ENCODE measurements around the gene AMPH.

AMPH gene

DNA sequence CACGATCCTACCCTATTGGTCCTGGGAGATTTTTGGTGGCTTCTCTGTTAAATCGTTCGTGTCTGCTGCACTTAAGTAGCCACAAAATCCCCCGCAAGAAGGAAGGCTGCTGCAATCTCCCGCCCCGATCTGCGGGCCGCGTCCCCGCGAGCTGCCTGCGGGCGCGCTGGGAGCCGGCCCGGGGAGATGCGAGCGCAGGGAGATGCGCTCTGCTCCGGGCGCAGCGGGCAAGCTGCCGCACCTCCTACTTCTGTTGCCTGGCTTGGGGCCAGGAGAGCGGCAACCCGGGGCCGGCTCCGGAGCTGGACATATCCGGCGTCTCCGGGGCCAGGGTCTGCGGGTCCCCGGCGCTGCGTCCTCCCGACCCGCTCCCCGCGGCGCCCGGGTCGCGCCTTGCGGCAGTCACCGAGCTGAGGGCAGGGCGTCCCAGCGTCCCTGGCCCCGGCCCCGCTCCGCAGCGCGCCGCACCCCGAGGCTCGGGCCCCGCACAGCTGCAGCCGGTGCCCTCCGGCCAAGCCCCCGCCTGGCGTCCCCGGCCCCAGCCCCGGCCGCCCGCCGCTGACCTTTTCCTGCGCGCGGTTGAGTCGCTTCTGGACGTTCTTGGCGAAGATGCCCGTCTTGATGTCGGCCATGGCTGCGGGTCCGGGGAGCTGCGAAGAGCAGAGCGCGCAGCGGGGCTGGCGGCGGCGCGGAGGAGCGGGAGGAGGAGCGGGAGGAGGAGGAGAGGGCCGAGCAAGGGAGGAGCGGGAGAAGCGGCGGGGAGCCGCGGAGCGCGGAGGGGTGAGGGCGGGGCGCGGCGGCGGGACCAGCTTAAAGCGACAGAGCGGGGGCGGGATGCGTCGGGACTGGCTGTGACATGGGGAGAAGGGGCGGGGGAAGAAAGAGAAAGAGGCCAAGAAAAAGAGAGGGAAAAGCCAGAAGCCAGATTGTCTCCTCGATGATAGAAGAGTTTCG lies at the start of gene AMPH:
Gene AMPH, minus strand, starts transcription at position 654 of the 954 bp plus-strand sequence. Its CDS starts 22 bp downstream, at position 632.
- DNase-seq = peak; percentile 47

DNA sequence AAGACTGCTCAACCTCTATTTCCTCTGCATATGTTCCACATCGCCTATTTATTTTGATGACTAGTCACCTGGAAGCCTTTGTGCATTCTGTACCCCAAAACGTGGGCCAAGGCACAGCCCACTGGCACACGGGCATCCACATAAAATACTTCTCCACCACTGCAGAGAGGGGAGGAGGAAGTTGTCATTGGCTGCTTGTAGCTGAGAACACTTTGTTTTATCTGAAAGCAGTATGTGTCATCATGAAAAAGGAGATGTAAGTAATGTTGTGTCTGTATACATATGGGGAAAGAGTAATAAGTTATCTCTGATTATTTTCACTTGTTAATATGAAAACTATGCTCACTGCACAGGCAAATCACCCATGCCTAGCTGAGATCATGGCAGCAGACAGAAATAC lies 48.2 kb upstream of the AMPH start:
- no peak for DNase-seq

GRCh38 chr7:38678698-38679054 lies 47.5 kb upstream of the AMPH start:
- DNase-seq = no peak

DNA sequence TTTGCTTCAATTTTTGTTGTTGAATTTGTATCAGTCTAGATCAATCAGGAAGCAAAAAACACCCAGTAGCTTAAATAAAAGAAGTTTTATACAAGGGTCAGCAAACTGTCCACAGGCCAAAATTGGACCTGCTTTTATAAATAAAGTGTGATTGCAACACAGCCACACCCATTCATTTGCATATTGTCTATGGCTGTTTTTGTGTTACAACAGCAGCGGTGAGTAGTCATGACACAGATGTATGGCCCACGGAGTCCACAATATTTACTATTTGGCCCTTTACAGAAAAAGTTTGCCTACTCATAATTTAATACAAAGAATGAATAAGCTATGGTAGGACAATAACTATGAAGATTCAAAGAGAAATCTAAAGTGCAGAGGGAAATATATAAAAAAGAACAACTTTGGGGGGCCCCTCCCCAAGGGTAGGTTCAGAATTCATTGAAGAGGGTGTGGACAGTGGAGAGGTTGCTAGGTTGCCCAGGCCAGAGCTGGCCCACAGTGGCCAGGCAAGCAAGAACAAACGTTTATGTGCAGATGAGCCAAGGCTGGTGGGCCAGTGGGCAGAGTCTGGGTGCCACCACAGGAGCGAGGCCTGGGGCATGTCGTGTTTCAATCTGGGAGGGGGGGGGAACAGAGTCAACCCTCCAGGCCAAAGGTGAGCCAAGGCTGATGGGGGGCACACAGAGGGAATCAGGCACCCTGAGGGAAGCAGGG lies 47.0 kb upstream of the AMPH start:
- no peak for DNase-seq

- DNase-seq = peak; percentile 60
These were observed 44.4 kb upstream of the AMPH start for GRCh38 chr7:38675494-38676106.

- DNase-seq = no peak
These were observed 43.3 kb upstream of the AMPH start for GRCh38 chr7:38674513-38674912.

GRCh38 chr7:38673795-38674194 lies 42.6 kb upstream of the AMPH start:
- peak; percentile 26 for DNase-seq

GRCh38 chr7:38671911-38672905 lies 41.0 kb upstream of the AMPH start:
- DNase-seq = no peak

- no peak for DNase-seq
These were observed 38.9 kb upstream of the AMPH start for GRCh38 chr7:38669965-38670520.

- DNase-seq = no peak
These were observed 33.8 kb upstream of the AMPH start for GRCh38 chr7:38664972-38665371.

DNA sequence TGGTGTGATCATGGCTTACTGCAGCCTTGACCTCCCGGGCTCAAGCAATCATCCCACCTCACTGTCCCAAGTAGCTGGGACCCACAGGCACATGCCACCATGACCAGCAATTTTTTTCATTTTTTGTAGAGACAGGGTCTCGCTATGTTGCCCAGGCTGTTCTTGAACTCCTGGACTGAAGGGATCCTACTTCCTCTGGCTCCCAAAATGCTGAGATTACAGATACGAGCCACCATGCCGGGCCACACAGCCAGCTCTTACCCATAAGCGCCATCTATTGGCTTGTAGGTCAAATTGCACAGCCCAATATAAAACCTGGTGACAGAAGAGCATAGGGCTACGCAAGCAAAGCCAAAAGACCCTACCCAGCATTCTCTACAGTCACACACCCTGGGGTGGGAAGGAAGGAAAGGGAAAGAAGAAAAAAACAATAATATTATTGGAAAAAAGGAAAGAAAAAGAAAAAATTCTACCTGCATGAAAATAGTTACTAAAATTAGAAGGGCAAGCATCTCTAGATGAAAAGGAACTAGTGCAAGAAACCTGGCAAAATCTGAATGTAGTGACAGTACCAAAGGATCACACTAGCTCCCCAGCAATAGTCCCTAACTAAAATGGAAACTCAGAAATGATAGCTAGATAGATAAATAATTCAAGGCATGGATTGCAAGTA lies 29.4 kb upstream of the AMPH start:
- peak; percentile 52 for DNase-seq

DNA sequence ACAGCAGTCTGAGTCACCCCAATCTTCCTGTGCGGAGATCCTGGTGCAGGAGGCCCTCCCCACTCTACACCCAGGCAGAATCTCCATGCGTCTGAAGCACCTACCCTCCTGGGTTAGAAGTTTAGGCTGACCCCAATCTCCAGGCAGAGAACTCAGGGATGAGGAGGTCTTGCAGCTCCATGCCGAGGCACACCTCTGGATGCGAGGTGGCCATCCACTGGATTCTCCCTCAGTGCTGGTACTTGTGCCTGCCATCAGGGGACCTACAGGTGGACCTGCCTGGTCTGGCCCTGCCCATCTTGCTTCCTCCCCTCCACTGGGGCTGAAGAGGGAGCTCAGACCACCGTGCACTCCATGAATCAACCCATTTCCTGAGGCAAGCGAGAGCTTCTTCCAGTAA lies 28.8 kb upstream of the AMPH start:
- no peak for DNase-seq

- no peak for DNase-seq
These were observed 27.7 kb upstream of the AMPH start for GRCh38 chr7:38658921-38659320.

DNA sequence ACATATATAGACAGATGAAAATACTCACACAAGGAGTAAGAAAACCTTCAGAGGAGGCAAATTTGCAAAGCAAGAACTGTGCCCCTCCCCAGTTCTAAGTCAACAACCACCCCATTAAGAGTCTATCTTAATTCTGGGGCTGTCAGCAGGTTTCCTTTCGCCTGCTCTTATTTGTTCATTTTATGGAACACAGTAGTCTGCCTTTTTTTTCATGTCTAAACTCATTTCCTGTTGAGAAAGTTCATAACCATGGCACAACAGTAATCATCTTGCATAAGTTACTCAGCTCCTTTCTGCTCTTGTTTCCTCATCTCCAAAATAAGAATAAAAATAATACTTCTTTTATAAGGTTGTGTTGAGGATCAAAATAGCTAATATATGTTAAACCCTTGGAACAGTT lies 25.8 kb upstream of the AMPH start:
- DNase-seq = no peak

DNA sequence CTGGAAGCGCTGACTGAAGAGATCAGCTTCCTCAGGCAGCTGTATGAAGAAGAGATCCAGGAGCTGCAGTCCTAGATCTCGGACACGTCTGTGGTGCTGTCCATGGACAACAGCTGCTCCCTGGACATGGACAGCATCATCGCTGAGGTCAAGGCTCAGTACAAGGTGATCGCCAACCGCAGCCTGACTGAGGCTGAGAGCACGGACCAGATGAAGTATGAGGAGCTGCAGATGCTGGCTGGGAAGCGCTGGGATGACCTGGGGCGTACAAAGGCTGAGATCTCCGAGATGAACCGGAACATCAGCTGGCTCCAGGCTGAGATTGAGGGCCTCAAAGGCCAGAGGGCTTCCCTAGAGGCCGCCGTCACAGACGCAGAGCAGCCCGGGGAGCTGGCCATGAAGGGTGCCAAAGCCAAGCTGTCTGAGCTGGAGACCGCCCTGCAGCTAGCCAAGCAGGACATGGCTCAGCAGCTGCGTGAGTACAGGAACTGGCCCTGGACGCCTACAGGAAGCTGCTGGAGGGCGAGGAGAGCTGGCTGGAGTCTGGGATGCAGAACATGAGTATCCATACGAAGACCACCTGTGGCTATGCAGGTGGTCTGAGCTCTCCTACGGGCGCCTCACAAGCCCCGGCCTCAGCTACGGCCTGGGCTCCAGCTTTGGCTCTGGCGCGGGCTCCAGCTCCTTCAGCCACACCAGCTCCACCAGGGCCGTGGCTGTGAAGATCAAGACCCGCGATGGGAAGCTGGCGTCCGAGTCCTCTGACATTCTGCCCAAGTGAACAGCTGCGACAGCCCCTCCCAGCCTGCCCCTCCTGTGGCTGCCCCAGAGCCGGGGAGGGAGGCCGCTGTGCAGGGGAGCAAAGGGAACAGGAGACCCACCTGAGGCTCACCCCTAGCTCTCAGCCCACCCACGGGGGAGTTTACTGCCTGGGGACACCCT lies 24.9 kb upstream of the AMPH start:
- DNase-seq = no peak

DNA sequence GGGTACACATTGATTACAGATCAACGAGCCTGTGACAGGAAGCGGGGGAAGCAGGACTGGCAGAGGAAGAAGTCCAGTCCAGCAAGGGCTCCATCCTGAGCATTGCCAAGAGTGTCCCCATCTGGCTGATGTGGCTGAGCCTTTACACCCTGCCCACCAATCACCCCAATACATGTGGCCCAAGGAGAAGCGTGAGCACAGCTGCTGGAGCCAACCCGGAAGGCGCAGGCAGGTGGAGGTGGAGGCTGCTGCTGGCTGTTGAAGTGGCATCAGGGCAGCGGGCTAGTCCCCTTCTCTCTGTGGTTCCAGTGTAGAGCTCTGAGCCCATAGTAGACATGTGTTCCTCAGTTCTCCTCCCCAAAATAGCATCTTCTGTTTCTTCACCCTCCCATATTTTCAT lies 6.8 kb upstream of the AMPH start:
- no peak for DNase-seq

DNA sequence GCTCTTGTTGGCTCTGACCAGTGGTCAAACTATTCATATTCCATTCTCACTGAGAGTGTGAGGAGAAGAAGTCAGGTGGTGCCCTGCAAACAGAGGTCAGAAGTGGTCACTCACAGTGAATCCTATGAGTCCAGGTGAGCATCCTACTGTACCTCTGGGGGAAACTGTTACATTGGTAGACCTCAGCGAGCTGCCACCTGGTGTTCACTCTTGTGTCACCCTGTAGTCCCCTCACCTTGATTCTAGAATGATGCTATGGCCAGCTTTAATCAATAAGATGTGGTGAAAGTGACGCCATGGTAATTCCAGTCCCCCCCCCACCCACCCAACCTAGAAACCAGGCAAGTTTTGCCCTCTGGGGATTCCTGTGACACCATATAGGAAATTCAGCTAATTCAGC lies 1.2 kb upstream of the AMPH start:
- no peak for DNase-seq

DNA sequence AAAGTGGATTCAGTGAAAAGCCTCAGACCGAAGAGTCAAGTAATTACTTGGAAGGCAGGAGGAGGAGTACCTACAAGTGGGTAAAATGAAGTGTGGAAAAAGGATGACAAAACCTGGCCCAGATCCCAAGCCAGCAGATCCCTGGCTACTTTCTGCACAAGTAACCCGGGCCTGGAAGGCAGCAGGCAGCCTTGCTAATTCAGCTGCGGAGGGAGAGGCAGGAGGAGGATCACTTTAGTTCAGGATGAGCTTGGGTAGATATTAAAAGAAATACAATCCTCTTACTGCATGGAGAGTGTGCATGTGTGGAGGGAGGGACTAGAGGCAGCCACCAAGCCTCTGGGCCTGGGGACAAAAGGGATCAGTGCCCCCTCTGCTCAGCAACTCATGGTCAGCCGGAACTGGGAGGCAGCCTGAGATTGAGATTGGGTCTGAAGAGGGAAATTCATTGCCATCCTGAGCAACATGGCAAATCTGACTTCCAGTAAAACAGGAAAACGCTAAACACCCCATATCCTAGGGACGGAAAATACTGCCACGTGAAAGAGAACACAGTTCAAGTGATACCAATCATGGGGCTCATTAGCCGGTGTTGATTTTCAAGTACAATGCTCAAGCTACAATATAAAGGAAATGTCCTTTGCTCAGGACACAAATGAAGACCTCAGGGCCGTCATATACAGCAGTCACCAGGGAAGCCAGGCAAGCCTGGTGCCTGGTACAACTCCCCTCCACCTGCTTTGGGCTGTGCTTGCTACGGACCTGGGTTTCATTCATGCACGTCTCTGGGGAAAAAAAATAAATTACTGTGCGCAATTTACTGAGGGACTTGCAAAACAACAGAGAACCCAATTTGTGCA lies 1.3 kb downstream of the AMPH start:
- DNase-seq = no peak

- no peak for DNase-seq
These were observed 2.4 kb downstream of the AMPH start for GRCh38 chr7:38628630-38629385.

All from NCI-H2029 (cell line).